Fibroblast of skin of left quadriceps (primary cell): ENCODE data around the gene YTHDF2.
"Not testable (repeated sequence)": the region's sequence is repeated elsewhere in the genome, so short reads cannot be mapped to it uniquely, and the experiment has no call there.

Experiments
- DNase-seq, 2 experiments: peaks; one replicate each; pipeline ENCODE4 v3.0.0-alpha.2; 2013; ENCODE audit warnings: low read depth in 2 of 2

YTHDF2 gene

DNA sequence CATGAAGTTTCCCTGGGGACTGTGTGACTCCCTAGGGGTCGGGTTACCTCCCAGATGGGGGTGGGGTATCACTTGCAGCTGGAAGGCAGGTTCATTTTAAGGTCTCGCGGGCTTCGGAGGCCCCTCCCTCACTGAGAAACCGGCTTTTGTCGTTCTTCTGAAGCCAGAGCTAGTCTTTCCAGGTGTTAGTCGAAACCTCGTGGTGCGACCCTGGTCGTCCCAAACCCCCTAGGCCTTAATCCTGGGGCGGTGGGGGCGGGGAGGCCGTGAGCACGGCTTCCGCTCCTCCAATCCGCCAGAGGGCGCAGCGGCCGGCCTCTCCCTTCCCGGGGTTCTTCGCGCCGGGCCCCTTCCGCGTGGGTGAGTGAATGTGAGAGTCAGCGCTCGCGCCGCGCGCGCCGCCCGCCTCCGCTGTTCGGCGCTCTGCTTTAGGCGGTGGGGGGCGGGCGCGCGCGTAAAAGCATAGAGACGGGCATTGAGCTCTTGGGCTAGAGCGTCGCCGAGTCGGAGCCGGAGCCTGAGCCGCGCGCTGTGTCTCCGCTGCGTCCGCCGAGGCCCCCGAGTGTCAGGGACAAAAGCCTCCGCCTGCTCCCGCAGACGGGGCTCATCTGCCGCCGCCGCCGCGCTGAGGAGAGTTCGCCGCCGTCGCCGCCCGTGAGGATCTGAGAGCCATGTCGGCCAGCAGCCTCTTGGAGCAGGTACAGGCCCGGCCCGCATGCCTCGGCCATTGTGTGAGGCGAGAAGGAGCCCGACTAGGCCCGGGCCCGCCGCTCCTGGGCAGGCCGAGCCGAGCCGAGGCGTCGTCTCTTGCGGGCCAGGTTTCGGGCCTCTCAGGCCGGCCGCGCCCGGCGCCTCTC lies at the start of gene YTHDF2:
TSS of gene YTHDF2 (plus strand) at position 491 of the 857 bp plus-strand sequence. CDS start at position 672, 181 bp downstream.
- DNase-seq = peak; percentile 95 to 96

DNA sequence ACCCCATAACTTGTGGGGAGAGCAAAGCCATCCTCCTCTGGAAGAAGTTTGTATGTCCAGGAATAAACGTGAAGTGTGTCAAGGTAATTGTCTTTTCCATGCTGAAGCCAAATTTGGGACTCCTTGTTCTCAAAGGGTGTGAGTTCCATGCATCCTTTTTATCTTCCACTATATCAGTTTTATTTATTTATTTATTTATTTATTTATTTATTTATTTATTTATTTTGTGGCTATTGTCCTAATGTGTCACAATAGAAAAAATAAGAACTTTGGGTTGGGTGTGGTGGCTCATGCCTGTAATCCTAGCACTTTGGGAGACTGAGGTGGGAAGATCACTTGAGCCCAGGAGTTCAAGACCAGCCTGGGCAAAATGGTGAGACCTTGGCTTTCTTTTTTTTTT lies 45.1 kb upstream of the YTHDF2 start:
- DNase-seq = not testable (repeated sequence)

DNA sequence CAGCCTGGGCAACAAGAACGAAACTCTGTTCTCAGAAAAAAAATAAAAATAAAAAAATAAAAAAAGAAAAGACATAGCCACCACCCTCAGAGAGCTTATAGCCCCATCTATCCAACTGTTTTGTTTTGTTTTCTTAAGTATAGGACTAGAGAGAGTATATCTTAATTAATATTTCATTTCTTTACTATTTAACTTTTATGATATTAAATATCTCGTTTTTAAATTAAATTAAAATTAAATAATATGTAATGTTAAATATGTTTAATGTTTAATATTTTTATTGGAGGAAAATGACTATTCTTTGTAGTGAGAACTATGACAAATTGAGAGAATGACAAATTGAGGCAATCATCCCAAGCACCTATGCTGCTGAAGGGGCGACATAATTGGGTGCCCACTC lies 33.1 kb upstream of the YTHDF2 start:
- no peak for DNase-seq

DNA sequence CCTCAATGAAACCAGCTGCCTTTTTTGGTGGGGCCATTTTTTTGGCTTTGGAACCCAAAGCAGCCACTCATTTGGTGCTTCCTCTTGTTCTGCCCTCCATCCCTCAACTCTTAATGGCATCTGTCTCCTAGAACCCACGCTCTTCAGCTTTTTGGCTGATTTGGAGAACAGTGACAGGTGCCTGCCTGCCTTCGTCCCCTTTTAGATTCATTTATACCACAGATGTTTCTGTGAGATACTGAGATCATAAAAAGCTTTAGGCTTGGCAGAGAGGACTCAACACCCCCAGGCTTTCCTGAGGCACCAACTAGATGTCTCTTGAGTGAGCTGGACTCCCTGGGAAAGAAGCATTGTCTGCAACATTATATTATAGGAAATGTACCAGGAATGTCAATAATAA lies 20.4 kb upstream of the YTHDF2 start:
- no peak for DNase-seq

DNA sequence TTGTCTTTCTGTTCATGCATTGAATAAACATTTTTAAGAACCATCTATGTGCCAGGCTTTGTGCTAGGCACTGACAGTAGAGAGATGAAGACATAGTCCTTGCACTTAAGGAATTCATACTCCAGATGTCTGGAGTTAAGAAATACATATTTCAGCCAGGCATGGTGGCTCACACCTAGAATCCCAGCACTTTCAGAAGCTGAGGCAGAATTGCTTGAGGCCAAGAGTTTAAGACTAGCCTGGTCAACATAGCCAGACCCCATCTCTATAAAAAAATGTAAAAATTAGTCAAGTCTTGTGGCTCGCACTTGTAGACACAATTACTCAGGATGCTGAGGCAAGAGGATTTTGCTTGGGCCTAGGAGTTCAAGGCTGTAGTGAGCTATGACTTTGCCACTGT lies 18.6 kb upstream of the YTHDF2 start:
- no peak for DNase-seq

DNA sequence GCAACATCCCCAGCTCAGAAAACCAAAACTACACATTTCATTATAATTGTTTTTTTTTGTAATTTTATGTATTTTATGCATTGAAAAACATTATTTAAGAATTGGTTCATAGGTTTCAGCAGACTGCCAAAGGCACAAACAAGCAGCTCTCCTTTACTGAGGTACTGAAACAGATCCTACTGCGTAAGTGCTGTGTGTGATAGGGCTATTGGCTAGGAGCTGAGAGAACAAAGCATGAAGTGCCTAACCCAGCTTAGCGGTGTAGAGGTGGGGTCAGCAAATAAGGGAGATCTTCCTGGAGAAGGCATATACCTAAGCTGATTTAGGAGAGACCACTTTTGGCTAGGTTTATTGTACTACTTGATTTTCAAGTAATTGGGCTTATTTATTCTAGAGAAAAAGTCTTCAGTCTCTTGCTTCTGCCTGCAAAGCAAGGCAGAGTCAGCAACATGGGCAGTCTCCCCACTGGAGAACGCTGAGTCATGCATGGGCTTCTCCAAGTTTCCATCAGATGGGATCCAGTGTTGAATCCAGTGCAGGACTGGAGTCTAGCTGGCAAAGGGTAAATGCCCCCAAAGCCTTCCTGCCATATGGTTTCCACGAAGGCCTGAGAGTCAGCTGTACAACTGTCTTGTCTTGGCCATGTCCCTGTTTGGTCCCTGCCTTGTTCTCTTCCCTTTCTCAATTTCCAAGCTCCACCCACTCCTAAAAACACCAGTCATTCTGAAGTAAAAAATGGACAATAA lies 18.0 kb upstream of the YTHDF2 start:
- no peak for DNase-seq

DNA sequence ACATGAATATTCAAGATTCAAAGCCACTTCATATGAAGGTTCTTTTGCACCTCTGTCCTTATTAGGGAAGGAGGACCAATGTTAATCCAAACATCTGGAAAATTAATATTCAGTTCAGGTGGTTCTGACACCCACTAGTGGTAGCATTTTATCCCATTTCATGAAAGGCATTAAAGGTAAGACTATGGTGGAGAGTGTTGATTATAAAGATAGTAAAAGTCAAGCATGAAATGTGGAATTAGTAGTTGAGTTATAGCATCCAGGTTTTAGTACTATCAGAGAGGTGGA lies 17.5 kb upstream of the YTHDF2 start:
- DNase-seq = no peak

DNA sequence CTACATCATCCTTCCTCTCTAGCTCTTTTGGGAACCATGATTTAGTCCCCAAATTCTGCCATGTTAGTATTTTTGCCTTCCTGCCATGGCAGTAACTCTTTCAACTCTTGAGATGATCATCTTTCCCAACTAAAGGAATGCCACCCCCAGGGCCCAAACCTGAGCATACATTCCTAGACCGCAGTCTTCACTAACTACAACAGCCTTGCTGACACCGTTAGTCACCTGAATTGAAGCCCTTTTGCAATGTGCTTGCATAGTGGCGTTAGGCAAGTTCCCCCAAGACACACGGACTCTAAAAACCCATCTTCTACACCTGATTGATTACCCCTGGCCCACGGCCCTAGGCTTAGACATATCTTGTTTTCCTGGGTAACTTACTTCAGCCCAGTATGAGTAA lies 16.4 kb upstream of the YTHDF2 start:
- DNase-seq = no peak

DNA sequence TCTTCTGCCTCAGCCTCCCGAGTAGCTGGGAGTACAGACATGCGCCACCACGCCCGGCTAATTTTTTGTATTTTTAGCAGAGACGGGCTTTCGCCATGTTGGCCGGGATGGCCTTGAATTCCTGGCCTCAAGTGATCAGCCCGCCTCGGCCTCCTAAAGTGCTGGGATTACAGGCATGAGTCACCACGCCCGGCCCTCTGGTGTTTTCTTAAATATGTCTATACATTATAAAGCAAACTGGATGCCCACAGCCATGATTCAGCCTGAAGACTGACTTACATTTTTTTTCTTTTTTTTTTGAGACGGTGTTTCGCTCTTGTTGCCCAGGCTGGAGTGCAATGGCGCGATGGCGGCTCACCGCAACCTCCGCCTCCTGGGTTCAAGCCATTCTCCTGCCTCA lies 14.8 kb upstream of the YTHDF2 start:
- not testable (repeated sequence) for DNase-seq

DNA sequence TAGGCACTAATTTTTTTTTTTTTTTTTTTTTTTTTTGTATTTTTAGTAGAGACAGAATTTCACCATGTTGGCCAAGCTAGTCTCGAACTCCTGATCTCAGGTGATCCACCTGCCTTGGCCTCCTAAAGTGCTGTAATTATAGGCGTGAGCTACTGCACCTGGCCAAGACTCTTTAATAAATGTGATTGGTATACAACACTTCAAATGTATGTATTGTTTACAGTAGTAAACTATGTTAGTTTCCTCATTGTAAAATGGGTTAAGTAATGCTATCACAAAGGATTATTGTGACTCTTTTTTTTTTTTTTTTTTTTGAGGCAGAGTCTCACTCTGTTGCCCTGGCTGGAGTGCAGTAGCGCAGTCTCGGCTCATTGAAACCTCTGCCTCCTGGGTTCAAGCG lies 11.4 kb upstream of the YTHDF2 start:
- DNase-seq = not testable (repeated sequence)

DNA sequence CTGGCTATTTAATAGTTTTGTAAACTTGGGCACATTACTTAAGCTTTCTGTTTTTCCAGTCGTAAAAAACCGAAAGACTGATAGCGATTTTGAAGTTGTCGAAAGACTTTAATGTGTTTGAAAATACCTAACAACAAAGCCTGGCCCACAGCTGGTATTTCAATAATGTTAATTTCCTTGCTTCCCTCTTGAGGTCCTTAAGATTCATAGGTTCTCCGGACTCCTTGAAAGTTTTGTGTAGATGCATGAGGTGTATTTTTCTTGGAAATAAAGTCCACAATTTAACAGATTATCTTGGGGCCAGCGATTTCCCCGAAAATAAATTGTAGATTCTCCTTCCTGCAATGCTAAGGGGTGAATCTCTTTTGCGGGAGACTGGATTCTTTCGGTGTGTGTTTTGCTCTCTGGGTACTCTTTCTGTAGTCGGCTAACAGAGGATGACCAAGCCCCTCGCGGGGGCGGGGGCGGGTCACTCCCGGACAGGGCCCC lies 735 bp upstream of the YTHDF2 start:
- no peak for DNase-seq

DNA sequence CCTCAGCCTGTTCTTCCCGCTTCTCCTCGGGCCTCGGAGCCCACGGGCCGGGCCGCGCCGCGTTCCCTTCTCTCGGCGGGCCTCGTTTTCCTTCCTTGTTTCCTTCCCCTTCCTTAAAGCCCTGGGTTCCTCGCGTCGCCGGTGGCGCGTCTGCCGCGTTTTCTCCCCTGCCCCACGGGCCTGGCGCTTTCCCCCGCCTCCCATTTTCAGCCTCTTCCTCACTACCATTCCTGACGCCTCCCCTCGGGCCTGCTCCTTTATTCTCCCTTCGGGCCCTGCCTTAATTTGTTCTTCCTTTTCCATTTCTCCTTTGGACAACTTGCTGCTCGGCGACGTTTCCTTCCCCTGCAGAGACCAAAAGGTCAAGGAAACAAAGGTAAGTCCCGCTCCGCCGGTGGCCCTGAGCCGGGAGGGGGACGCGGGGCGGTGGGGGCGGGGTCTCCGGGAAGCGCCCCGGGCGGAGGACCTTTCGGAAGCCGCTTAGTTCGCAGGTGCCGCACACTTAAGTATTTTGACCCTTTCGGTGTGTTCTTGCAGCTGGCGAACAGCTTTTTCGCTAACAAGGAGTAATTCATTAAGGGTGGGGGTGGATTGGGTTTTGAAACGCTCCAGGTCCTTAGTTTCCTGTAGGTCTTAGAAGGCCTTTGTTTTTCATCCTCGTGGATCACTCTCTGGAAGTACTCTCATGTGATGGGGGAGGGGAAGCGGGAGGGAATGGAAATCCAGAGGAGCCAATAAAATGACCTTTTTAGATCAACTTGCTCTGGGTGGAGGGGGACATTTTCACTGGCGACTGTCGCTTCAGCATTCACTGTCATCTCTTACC lies 780 bp downstream of the YTHDF2 start:
- DNase-seq = no peak

DNA sequence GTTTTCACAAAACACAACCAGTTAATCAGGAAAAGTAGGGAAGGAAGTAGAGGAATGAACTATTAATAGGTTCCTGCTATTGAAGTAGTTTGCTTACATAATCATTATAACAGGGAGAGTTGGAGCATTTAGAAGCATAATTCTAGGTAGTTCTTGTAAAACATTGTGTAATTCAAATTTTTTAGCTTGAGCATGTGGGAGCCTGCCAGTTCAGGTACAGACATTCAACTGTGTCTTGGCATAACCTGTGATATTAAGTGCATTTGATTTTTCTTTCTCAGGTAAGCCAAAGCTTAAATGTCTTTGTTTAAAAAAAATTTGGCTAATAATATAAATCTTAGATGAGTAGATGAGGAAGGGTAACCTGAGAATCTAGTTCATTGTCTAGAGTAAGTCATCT lies 3.4 kb downstream of the YTHDF2 start:
- no peak for DNase-seq

DNA sequence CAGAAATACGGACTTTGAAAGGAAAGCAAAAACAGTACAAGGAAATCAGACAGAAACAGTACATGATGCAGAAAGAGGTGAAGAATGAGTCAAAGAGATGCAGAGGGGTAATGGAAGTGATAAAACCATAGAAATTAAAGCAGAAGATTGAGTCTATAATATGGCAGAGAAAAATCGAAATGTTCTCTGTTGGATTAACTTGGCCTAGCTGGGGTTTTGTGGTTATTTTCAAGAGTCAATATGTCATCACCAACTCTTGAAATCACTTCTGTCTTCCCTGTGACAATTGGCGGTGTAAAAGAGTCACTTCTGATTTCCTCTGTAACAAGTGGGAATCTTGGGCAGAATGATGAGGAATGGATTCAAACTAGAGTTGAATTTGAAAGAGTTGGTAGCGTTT lies 7.4 kb downstream of the YTHDF2 start:
- DNase-seq = no peak

DNA sequence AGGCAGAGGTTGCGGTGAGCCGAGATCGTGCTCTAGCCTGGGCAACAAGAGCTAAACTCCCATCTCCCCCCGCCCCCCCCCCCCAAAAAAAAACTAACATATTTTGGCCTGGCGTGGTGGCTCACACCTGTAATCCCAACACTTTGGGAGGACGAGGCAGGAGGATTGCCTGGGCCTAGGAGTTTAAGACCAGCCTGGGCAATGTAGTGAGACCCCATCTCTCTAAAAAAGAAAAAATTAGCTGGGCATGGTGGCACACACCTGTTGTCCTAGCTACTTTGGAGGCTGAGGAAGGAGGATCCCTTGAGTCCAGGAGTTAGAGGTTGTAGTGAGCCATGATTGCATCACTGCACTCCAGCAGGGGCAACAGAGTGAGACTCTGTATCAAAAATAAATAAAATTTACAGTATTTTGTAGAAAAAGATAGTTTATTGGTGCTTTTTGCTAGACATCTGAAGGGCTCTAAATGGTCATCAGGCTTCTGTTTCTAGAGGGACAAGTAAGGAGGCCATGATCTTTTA lies 9.0 kb downstream of the YTHDF2 start:
- DNase-seq = no peak

DNA sequence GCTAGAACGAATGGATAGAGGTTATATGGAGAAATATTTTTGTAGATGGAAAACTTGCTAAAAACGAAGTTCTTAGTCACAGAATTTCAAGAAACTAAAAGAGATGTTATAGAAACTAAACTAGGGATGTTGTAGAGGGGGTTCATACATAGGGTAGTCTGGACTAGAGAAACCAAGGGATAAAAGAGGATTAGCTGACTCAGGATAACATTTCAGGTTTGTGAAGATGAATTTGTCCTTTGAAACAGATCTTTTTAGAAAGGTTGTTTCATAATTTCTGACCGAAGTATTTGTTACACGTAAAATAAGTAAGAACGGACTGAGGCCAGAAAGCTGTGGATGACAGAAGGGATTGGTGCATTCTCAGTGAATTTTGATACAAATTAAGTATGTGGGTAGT lies 13.6 kb downstream of the YTHDF2 start:
- DNase-seq = no peak

DNA sequence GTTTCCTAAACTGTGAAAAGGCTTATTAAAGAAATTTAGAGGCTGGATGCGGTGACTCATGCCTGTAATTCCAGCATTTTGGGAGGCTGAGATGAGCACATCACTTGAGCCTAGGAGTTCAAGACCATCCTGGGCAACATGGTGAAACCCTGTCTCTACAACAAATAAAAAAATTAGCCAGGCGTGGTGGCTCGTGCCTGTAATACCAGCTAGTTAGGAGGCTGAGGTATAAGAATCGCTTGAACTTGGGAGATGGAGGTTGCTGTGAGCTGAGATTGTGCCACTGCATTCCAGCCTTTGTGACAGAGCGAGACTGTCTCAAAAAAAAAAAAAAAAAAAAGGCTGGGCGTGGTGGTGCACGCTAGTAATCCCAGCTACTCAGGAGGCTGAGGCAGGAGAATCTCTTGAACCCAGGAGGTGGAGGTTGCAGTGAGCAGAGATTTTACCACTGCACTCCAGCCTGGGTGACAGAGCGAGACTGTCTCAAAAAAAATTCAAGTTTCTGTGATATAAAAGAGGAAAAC lies 14.1 kb downstream of the YTHDF2 start:
- DNase-seq = not testable (repeated sequence)

DNA sequence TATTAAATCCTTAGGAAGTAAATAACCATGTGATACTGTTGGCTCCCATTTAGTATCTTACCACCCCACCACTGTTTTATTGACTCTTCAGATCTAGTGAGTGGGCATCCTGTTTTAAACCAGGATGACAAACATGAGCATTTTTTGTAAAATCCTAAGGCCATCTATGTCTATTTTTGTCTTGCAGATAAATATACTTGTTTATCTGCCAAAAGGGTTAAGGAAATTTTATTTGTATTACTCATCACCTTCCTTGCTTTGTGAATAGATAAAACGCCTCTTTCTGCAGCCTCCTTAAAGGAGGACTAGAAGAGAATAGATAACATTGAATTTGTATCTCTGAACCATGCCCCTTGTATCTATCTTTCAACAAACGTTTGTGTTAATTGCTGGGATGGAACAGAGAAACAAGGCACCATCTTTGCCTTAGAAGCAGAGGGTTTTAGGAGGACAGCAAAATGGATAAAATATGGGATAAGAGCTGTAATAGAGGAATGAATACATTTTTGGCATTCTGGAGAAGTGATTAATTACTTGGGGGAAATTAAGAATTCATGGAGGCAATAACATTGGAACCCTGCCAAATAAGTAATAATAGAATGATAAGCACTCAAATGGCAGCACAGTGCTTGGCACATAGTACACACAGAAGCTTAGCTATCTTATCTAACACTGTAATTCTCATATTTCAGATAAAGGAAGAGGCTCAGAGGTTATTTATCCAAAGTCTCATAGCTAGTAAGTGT lies 14.7 kb downstream of the YTHDF2 start:
- peak in 1 of 2 experiments; percentile 51 for DNase-seq

DNA sequence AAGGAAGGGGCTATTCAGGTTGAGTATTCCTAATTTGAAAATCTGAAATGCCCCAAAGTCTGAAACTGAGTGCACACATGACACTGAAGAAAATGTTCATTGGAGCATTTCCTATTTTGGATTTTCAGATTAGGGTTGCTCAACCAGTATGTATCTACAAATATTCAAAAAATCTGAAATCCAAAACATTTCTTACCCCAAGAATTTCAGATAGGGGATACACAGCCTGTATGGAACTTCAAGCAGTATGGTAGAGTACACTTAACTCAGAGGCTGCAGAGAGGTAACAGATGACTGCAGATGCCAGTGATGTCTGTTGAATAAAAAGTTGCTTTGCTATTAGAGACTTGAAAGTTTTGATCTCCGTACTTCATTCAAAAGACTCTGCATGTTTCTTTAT lies 19.0 kb downstream of the YTHDF2 start:
- DNase-seq = no peak

DNA sequence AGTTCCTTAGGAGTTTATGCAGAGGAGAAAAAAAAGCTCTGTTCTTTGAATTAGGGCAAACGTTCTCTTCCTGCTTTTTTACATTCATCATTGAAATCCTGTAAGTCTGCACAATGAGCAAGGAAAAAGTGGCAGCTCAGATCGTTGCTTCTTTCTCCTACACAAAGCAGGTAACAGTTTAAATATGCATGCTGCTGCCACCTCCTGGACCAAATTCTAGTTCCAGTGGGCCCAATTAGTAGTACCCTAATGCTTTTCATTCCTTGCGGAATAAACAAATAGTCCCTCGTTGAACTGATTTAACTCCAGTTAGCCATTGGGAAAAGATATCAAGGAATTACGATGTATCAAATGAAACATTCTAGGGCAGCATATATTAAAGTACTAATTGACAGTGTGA lies 20.1 kb downstream of the YTHDF2 start:
- DNase-seq = no peak

DNA sequence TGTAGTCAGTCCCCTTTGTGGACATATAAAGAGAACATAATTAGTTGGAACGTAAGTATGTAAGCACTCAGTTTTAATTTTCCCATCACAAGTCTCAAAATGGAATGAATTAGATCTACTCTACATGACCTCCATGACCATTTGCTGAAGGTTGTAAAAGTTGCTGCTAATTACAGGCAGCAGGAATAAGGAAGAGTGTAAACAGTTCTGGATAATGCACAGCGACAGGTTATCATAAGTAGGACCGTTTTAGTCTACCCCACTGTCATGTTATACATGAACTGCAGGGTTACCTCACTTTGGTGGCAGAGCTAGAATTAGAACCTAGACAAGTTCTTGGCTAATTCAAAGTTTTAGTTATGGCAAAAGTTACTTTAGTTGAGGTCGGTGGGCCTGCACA lies 21.7 kb downstream of the YTHDF2 start:
- no peak for DNase-seq
